RWPE1 (cell line): ENCODE results near the gene IBA57.
"Not testable (repeated sequence)": the region's sequence is repeated elsewhere in the genome, so short reads cannot be mapped to it uniquely, and the experiment has no call there.

Experiments used
- CTCF ChIA-PET: fragments of 350-600 bp; sonication (Branson Sonifier 250); formaldehyde crosslinking; extraction: SDS; loops from one replicate; lab custom pipeline; 2021; lab: Yijun Ruan, JAX
- POLR2A ChIA-PET: fragments of 400-600 bp; formaldehyde crosslinking; extraction: SDS; loops from one replicate; lab custom pipeline; 2020; ENCODE audit warnings: antibody characterized with exemption; ENCODE audit not compliant: low non-redundant PET; lab: Yijun Ruan, JAX
- DNase-seq: peaks from one replicate; pipeline ENCODE4 v3.0.0; 2012; ENCODE audit warnings: low spot score
- H3K27ac ChIP-seq: fragments of 450-650 bp; 2 replicates; pipeline ENCODE4 v1.5.1; 2017
- CTCF ChIP-seq: fragments of 450-650 bp; conservative IDR thresholded peaks from 2 replicates; pipeline ENCODE4 v1.5.1; 2017; ENCODE audit warnings: low read depth, mild to moderate bottlenecking

The IBA57 gene

GRCh38 chr1:228182296-228183030 is 16.9 kb downstream of the IBA57 start:
- POLR2A ChIA-PET = no interaction called here
- H3K27ac ChIP-seq = no peak overlapping the region
- CTCF ChIA-PET = no interaction called here
- DNase-seq = no peak
- TF ChIP-seq CTCF = no peak

GRCh38 chr1:228184152-228184551 is 18.5 kb downstream of the IBA57 start:
- POLR2A ChIA-PET = no interaction called here
- H3K27ac ChIP-seq = no peak overlapping the region
- DNase-seq = no peak
- CTCF ChIA-PET = no interaction called here
- no peak for TF ChIP-seq CTCF

GRCh38 chr1:228185641-228185965 is 20.0 kb downstream of the IBA57 start:
- no peak overlapping the region for H3K27ac ChIP-seq
- ChIA-PET POLR2A (no interaction called here), CTCF (no interaction called here)
- DNase-seq = no peak
- TF ChIP-seq CTCF = no peak

- DNase-seq, POLR2A ChIA-PET: not testable (repeated sequence)
Measured at GRCh38 chr1:228188249-228188648, 22.6 kb downstream of the IBA57 start.

GRCh38 chr1:228190182-228190581 is 24.6 kb downstream of the IBA57 start:
- no peak for TF ChIP-seq CTCF
- DNase-seq = no peak
- ChIA-PET POLR2A (no interaction called here), CTCF (no interaction called here)
- no peak overlapping the region for H3K27ac ChIP-seq

More at GRCh38 chr1:228188249-228188648, 22.6 kb downstream of the IBA57 start:
- H3K27ac ChIP-seq, CTCF ChIA-PET: not testable (repeated sequence)

GRCh38 chr1:228190778-228191177 is 25.2 kb downstream of the IBA57 start:
- H3K27ac ChIP-seq = no peak overlapping the region
- no peak for TF ChIP-seq CTCF
- ChIA-PET CTCF (no interaction called here), POLR2A (no interaction called here)
- DNase-seq = no peak

- no peak for DNase-seq
- POLR2A ChIA-PET = no interaction called here
- TF ChIP-seq CTCF = no peak
- no peak overlapping the region for H3K27ac ChIP-seq
- CTCF ChIA-PET = no interaction called here
Measured at GRCh38 chr1:228194436-228194835, 28.8 kb downstream of the IBA57 start.
